HEK293 (cell line): ENCODE data around the gene IDH3A.

ENCODE experiments used
- CTCF ChIA-PET: fragments of 350-600 bp; formaldehyde crosslinking; extraction: SDS; loops from one replicate; lab custom pipeline; 2021; ENCODE audit warnings: antibody characterized with exemption; lab: Yijun Ruan, JAX
- POLR2A ChIA-PET: fragments of 300-600 bp; formaldehyde crosslinking; extraction: SDS; loops from one replicate; lab custom pipeline; 2020; ENCODE audit warnings: antibody characterized with exemption, inconsistent platforms; lab: Yijun Ruan, JAX
- H3K27ac ChIP-seq: fragments of 200-500 bp; sonication (Bioruptor generic); 2 replicates; pipeline ENCODE4 v1.5.1; 2014; ENCODE audit warnings: low read depth, low read length, control low read depth, inconsistent platforms; ENCODE audit errors: extremely low read depth
- H3K36me3 ChIP-seq, 2 experiments: fragments of 200-500 bp in 1 of 2; sonication (Bioruptor generic) in 1 of 2; 1 replicate in 1 of 2; 2 replicates in 1 of 2; pipeline ENCODE4 v1.5.1; 2014 to 2017; ENCODE audit warnings: inconsistent platforms in 2 of 2, low read length in 2 of 2; ENCODE audit not compliant: control insufficient read depth in 2 of 2, insufficient read depth in 1 of 2
- H3K4me1 ChIP-seq: fragments of 200-500 bp; sonication (Bioruptor generic); 2 replicates; pipeline ENCODE4 v1.5.1; 2014; ENCODE audit warnings: mild to moderate bottlenecking, low read length, inconsistent platforms; ENCODE audit not compliant: control insufficient read depth, insufficient read depth
- H3K4me3 ChIP-seq: 2 replicates; pipeline ENCODE4 v1.5.1; 2011; ENCODE audit warnings: low read depth, mild to moderate bottlenecking, control low read depth, low read length, moderate library complexity
- H3K9me3 ChIP-seq: fragments of 200-500 bp; sonication (Bioruptor generic); 2 replicates; pipeline ENCODE4 v1.5.1; 2014; ENCODE audit warnings: low read depth, low read length, inconsistent platforms; ENCODE audit not compliant: control insufficient read depth, insufficient read depth
- CTCF ChIP-seq: fragments of 450-650 bp; formaldehyde crosslinking; IDR thresholded peaks from 2 replicates; pipeline ENCODE4 v1.5.1; 2016; ENCODE audit warnings: missing biosample characterization, missing genetic modification characterization
- GFI1B ChIP-seq: fragments of 450-650 bp; formaldehyde crosslinking; IDR thresholded peaks from 2 replicates; pipeline ENCODE4 v1.5.1; 2016; ENCODE audit warnings: missing biosample characterization, missing genetic modification characterization
- PRDM10 ChIP-seq: fragments of 450-650 bp; formaldehyde crosslinking; IDR thresholded peaks from 2 replicates; pipeline ENCODE4 v1.5.1; 2016; ENCODE audit warnings: missing biosample characterization, missing genetic modification characterization
- SCRT1 ChIP-seq: fragments of 450-650 bp; formaldehyde crosslinking; IDR thresholded peaks from 2 replicates; pipeline ENCODE4 v1.5.1; 2016; ENCODE audit warnings: missing biosample characterization, missing genetic modification characterization, borderline replicate concordance
- ZEB2 ChIP-seq: fragments of 450-650 bp; formaldehyde crosslinking; IDR thresholded peaks from 2 replicates; pipeline ENCODE4 v1.5.1; 2016; ENCODE audit warnings: missing biosample characterization, missing genetic modification characterization
- ZNF132 ChIP-seq: fragments of 450-650 bp; formaldehyde crosslinking; IDR thresholded peaks from 2 replicates; pipeline ENCODE4 v1.5.1; 2017; ENCODE audit warnings: missing biosample characterization, missing genetic modification characterization, borderline replicate concordance
- ZNF138 ChIP-seq: fragments of 450-650 bp; formaldehyde crosslinking; IDR thresholded peaks from 2 replicates; pipeline ENCODE4 v1.5.1; 2016; ENCODE audit warnings: missing biosample characterization, missing genetic modification characterization, borderline replicate concordance
- ZNF221 ChIP-seq: fragments of 450-650 bp; formaldehyde crosslinking; IDR thresholded peaks from 2 replicates; pipeline ENCODE4 v1.5.1; 2017; ENCODE audit warnings: missing biosample characterization, missing genetic modification characterization, borderline replicate concordance
- ZNF239 ChIP-seq: fragments of 450-650 bp; formaldehyde crosslinking; IDR thresholded peaks from 2 replicates; pipeline ENCODE4 v1.5.1; 2016; ENCODE audit warnings: missing biosample characterization, missing genetic modification characterization
- ZNF513 ChIP-seq: fragments of 450-650 bp; IDR thresholded peaks from 2 replicates; pipeline ENCODE4 v1.5.1; 2018; ENCODE audit warnings: missing biosample characterization, missing genetic modification characterization
- ZNF521 ChIP-seq: fragments of 450-650 bp; formaldehyde crosslinking; IDR thresholded peaks from 2 replicates; pipeline ENCODE4 v1.5.1; 2017; ENCODE audit warnings: missing biosample characterization, mild to moderate bottlenecking, missing genetic modification characterization
- ZNF558 ChIP-seq: fragments of 450-650 bp; formaldehyde crosslinking; IDR thresholded peaks from 2 replicates; pipeline ENCODE4 v1.5.1; 2016; ENCODE audit warnings: missing biosample characterization, missing genetic modification characterization
- ZNF585B ChIP-seq: fragments of 450-650 bp; formaldehyde crosslinking; IDR thresholded peaks from 2 replicates; pipeline ENCODE4 v1.5.1; 2016; ENCODE audit warnings: missing biosample characterization, missing genetic modification characterization
- ZNF639 ChIP-seq: fragments of 450-650 bp; formaldehyde crosslinking; IDR thresholded peaks from 2 replicates; pipeline ENCODE4 v1.5.1; 2016; ENCODE audit warnings: missing biosample characterization, missing genetic modification characterization
- ZNF704 ChIP-seq: fragments of 450-650 bp; formaldehyde crosslinking; IDR thresholded peaks from 2 replicates; pipeline ENCODE4 v1.5.1; 2016; ENCODE audit warnings: missing biosample characterization, missing genetic modification characterization
- TF ChIP-seq, protein P1 (sequence below): fragments of 450-650 bp; formaldehyde crosslinking; IDR thresholded peaks from 2 replicates; pipeline ENCODE4 v1.5.1; 2016; ENCODE audit warnings: missing biosample characterization, missing genetic modification characterization, borderline replicate concordance
- TF ChIP-seq, protein P2 (sequence below): fragments of 450-650 bp; formaldehyde crosslinking; IDR thresholded peaks from 2 replicates; pipeline ENCODE4 v1.5.1; 2017; ENCODE audit warnings: missing biosample characterization, mild to moderate bottlenecking, missing genetic modification characterization, moderate library complexity

The IDH3A gene

GRCh38 chr15:78104119-78104479 is 45.1 kb upstream of the IDH3A start:
- H3K9me3 ChIP-seq, result no peaks in the 10 kb centered on the region
- H3K4me3 ChIP-seq, result no peak overlapping the region
- TF ChIP-seq ZNF704 (tag by site-specific recombination) (no peak), SCRT1 (tag by site-specific recombination) (no peak), ZNF639 (tag by site-specific recombination) (no peak), ZNF585B (tag by site-specific recombination) (no peak), PRDM10 (tag by site-specific recombination) (no peak), ZNF513 (no peak), ZNF221 (no peak), ZNF558 (tag by site-specific recombination) (no peak), GFI1B (tag by site-specific recombination) (no peak), ZNF138 (tag by site-specific recombination) (no peak), ZNF132 (no peak), ZEB2 (tag by site-specific recombination) (no peak), ZNF521 (tag by site-specific recombination) (no peak), CTCF (tag by site-specific recombination) (no peak), ZNF239 (tag by site-specific recombination) (no peak)
- TF ChIP-seq, protein P1, sequence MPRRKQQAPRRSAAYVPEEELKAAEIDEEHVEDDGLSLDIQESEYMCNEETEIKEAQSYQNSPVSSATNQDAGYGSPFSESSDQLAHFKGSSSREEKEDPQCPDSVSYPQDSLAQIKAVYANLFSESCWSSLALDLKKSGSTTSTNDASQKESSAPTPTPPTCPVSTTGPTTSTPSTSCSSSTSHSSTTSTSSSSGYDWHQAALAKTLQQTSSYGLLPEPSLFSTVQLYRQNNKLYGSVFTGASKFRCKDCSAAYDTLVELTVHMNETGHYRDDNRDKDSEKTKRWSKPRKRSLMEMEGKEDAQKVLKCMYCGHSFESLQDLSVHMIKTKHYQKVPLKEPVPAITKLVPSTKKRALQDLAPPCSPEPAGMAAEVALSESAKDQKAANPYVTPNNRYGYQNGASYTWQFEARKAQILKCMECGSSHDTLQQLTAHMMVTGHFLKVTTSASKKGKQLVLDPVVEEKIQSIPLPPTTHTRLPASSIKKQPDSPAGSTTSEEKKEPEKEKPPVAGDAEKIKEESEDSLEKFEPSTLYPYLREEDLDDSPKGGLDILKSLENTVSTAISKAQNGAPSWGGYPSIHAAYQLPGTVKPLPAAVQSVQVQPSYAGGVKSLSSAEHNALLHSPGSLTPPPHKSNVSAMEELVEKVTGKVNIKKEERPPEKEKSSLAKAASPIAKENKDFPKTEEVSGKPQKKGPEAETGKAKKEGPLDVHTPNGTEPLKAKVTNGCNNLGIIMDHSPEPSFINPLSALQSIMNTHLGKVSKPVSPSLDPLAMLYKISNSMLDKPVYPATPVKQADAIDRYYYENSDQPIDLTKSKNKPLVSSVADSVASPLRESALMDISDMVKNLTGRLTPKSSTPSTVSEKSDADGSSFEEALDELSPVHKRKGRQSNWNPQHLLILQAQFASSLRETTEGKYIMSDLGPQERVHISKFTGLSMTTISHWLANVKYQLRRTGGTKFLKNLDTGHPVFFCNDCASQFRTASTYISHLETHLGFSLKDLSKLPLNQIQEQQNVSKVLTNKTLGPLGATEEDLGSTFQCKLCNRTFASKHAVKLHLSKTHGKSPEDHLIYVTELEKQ (tag by site-specific recombination), result no peak
- TF ChIP-seq, protein P2, sequence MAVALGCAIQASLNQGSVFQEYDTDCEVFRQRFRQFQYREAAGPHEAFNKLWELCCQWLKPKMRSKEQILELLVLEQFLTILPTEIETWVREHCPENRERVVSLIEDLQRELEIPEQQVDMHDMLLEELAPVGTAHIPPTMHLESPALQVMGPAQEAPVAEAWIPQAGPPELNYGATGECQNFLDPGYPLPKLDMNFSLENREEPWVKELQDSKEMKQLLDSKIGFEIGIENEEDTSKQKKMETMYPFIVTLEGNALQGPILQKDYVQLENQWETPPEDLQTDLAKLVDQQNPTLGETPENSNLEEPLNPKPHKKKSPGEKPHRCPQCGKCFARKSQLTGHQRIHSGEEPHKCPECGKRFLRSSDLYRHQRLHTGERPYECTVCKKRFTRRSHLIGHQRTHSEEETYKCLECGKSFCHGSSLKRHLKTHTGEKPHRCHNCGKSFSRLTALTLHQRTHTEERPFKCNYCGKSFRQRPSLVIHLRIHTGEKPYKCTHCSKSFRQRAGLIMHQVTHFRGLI (tag by site-specific recombination), result no peak
- POLR2A ChIA-PET, result no interaction called here
- H3K36me3 ChIP-seq, result peaks cover 0 to 7% of the 10 kb centered on the region in 2 experiments; a peak in 2 of 3 replicates
- H3K4me1 ChIP-seq, result no peaks in the 10 kb centered on the region
- CTCF ChIA-PET, result interaction anchor here (0.9 to 11.0 kb wide), 5 partner anchors 8 to 137 kb away, joined by 3 to 183 read pairs (median 7); no protein-coding TSS in a partner anchor
- H3K27ac ChIP-seq, result no peak overlapping the region
